GM21737 (cell line): ENCODE results near the gene RPL19.

Source experiments
- ATAC-seq: cut with Tn5 transposase; IDR thresholded peaks from one replicate; pipeline ENCODE4 v1.9.1; 2021; ENCODE audit warnings: mild to moderate bottlenecking, moderate library complexity; ENCODE audit not compliant: unreplicated experiment

Gene RPL19

GRCh38 chr17:39222866-39223834, 23.1 kb downstream of the RPL19 start:
- ATAC-seq: no peak

GRCh38 chr17:39223907-39224777, 24.1 kb downstream of the RPL19 start:
- no peak for ATAC-seq

- no peak for ATAC-seq
Observed at GRCh38 chr17:39224778-39225307, 24.8 kb downstream of the RPL19 start.

GRCh38 chr17:39225308-39225958, 25.4 kb downstream of the RPL19 start, which contains the start of gene STAC2:
TSS of gene STAC2 (minus strand) at chr17:39225945. CDS start at chr17:39225502, 443 bp downstream.
- no peak for ATAC-seq

- no peak for ATAC-seq
Observed at GRCh38 chr17:39225959-39226683, 26.0 kb downstream of the RPL19 start.

- ATAC-seq: no peak
Observed at GRCh38 chr17:39227364-39227919, 27.4 kb downstream of the RPL19 start.

GRCh38 chr17:39229274-39229913, 29.3 kb downstream of the RPL19 start:
- ATAC-seq: no peak

GRCh38 chr17:39230361-39230760, 30.3 kb downstream of the RPL19 start:
- no peak for ATAC-seq

GRCh38 chr17:39231091-39231561, 31.0 kb downstream of the RPL19 start:
- ATAC-seq: no peak

GRCh38 chr17:39231591-39232551, 31.8 kb downstream of the RPL19 start:
- no peak for ATAC-seq

- no peak for ATAC-seq
Observed at GRCh38 chr17:39235555-39236449, 35.7 kb downstream of the RPL19 start.

- ATAC-seq: no peak
Observed at GRCh38 chr17:39236450-39236927, 36.4 kb downstream of the RPL19 start.

GRCh38 chr17:39236981-39237441, 36.9 kb downstream of the RPL19 start:
- no peak for ATAC-seq

GRCh38 chr17:39237586-39237985, 37.5 kb downstream of the RPL19 start:
- ATAC-seq: no peak

- no peak for ATAC-seq
Observed at GRCh38 chr17:39238311-39238972, 38.4 kb downstream of the RPL19 start.

GRCh38 chr17:39239640-39240314, 39.7 kb downstream of the RPL19 start:
- no peak for ATAC-seq
